Mucosa of stomach (tissue), 1 donor: ENCODE measurements around the gene CFAP20DC.
"Not testable (repeated sequence)": the region's sequence is repeated elsewhere in the genome, so short reads cannot be mapped to it uniquely, and the experiment has no call there.

Experiments
- H3K27me3 ChIP-seq: one replicate; pipeline ENCODE4 v1.7.0; 2013; ENCODE audit warnings: mild to moderate bottlenecking, low read length; ENCODE audit not compliant: control insufficient read depth, insufficient read depth
- H3K36me3 ChIP-seq: one replicate; pipeline ENCODE4 v1.7.0; 2013; ENCODE audit warnings: low read length; ENCODE audit not compliant: control insufficient read depth, insufficient read depth
- H3K4me1 ChIP-seq: one replicate; pipeline ENCODE4 v1.7.0; 2013; ENCODE audit warnings: mild to moderate bottlenecking, low read length; ENCODE audit not compliant: control insufficient read depth, insufficient read depth
- H3K4me3 ChIP-seq: one replicate; pipeline ENCODE4 v1.7.0; 2013; ENCODE audit warnings: low read length
- H3K9ac ChIP-seq: one replicate; pipeline ENCODE4 v1.7.0; 2013; ENCODE audit warnings: mild to moderate bottlenecking, low read length, moderate library complexity
- H3K9me3 ChIP-seq: one replicate; pipeline ENCODE4 v1.7.0; 2013; ENCODE audit warnings: mild to moderate bottlenecking, low read length, moderate library complexity; ENCODE audit not compliant: control insufficient read depth
- donor health status: Pancreatic carcinoma.

The CFAP20DC gene

GRCh38 chr3:58695284-58695683 is 354.5 kb downstream of the CFAP20DC start:
- H3K36me3 ChIP-seq, H3K9ac ChIP-seq: not testable (repeated sequence)

GRCh38 chr3:58693940-58694850 is 355.6 kb downstream of the CFAP20DC start:
- Histone ChIP-seq H3K36me3 (no peaks in the 10 kb centered on the region), H3K4me1 (peaks cover 35% of the 10 kb centered on the region), H3K9ac (no peak overlapping the region), H3K9me3 (no peaks in the 10 kb centered on the region), H3K27me3 (no peaks in the 10 kb centered on the region), H3K4me3 (no peak overlapping the region)

More at GRCh38 chr3:58695284-58695683, 354.5 kb downstream of the CFAP20DC start:
- not testable (repeated sequence) for H3K4me3 ChIP-seq, H3K9me3 ChIP-seq, H3K27me3 ChIP-seq
- peaks cover 35% of the 10 kb centered on the region for H3K4me1 ChIP-seq

GRCh38 chr3:58692484-58692883 is 357.3 kb downstream of the CFAP20DC start:
- Histone ChIP-seq H3K4me3 (no peak overlapping the region), H3K9ac (no peak overlapping the region), H3K4me1 (peaks cover 35% of the 10 kb centered on the region)

More at GRCh38 chr3:58692484-58692883, 357.3 kb downstream of the CFAP20DC start:
- H3K27me3 ChIP-seq: no peaks in the 10 kb centered on the region
- H3K36me3 ChIP-seq: no peaks in the 10 kb centered on the region
- H3K9me3 ChIP-seq: no peaks in the 10 kb centered on the region
